T-helper 17 cell (primary cell): Measurements from ENCODE around the gene RSAD2. TPM values are rescaled to one million over a fixed set of nuclear protein-coding genes. Genes with fewer than 3 reads are reported as not detected.

ENCODE experiments used
- ATAC-seq: fragments of 150-1000 bp; cut with Tn5 transposase; 2 replicates; pipeline ENCODE4 v1.10.0; 2021; ENCODE audit warnings: mild to moderate bottlenecking, moderate library complexity
- DNase-seq, 3 donors: peaks; one replicate each; pipeline versions ENCODE4 v3.0.0 to v3.0.0-alpha.2; 2020 to 2021
- H3K9me3 ChIP-seq: one replicate; pipeline ENCODE4 v1.7.0; 2013; ENCODE audit warnings: low read length, mild to moderate bottlenecking; ENCODE audit not compliant: control insufficient read depth, poor library complexity, severe bottlenecking
- H3K27ac Mint-ChIP-seq: one replicate; pipeline ENCODE4 v1.8.0; 2022; ENCODE audit warnings: mild to moderate bottlenecking, moderate library complexity, mixed read lengths
- H3K27me3 Mint-ChIP-seq: one replicate; pipeline ENCODE4 v1.8.0; 2022; ENCODE audit warnings: mixed read lengths
- H3K36me3 Mint-ChIP-seq: one replicate; pipeline ENCODE4 v1.8.0; 2022; ENCODE audit warnings: low read depth, mixed read lengths
- H3K4me1 Mint-ChIP-seq: one replicate; pipeline ENCODE4 v1.8.0; 2022; ENCODE audit warnings: mild to moderate bottlenecking, mixed read lengths
- H3K4me3 Mint-ChIP-seq: one replicate; pipeline ENCODE4 v1.8.0; 2022; ENCODE audit warnings: mild to moderate bottlenecking, moderate library complexity, mixed read lengths
- total RNA-seq, 4 donors: library from RNA in 2 of 4; stranded (reverse) in 2 of 4; gene quantifications; one replicate each; pipeline ENCODE4 v1.2.3 and lab custom pipeline; 2022 to 2026

Gene RSAD2
- total RNA-seq (1 to 10 TPM; 4.1 to 4.7 TPM), total RNA-seq (lab: John Stamatoyannopoulos, UW) (3.9 to 16.7 reads per million in 2 donors)

GRCh38 chr2:6877402-6878304 lies at the start of gene RSAD2:
Gene RSAD2, plus strand, starts transcription at chr2:6877777. Its CDS starts 24 bp downstream, at chr2:6877801.
- peak within 1 kb of the TSS; percentile 91 for H3K4me3 Mint-ChIP-seq
- H3K27ac Mint-ChIP-seq = peak within 1 kb of the TSS; percentile 92
- no peaks in the 10 kb centered on the region for H3K27me3 Mint-ChIP-seq
- H3K9me3 ChIP-seq = no peaks in the 10 kb centered on the region
- DNase-seq (no peak), ATAC-seq (peak; percentile 84)
- H3K36me3 Mint-ChIP-seq = peaks cover 8% of the 10 kb centered on the region
- H3K4me1 Mint-ChIP-seq = peaks cover 43% of the 10 kb centered on the region

GRCh38 chr2:6828299-6828584 lies 49.3 kb upstream of the RSAD2 start:
- no peak for ATAC-seq
- Mint-ChIP-seq H3K27me3 (no peaks in the 10 kb centered on the region), H3K27ac (no peak overlapping the region), H3K36me3 (no peaks in the 10 kb centered on the region), H3K4me3 (no peak overlapping the region), H3K4me1 (peaks cover 6% of the 10 kb centered on the region)
- no peaks in the 10 kb centered on the region for H3K9me3 ChIP-seq
- DNase-seq = no peak

- Mint-ChIP-seq H3K4me3 (no peak overlapping the region), H3K4me1 (peaks cover 3% of the 10 kb centered on the region), H3K27ac (no peak overlapping the region), H3K27me3 (no peaks in the 10 kb centered on the region), H3K36me3 (no peaks in the 10 kb centered on the region)
- no peak for DNase-seq
- H3K9me3 ChIP-seq = no peaks in the 10 kb centered on the region
- no peak for ATAC-seq
Measured at GRCh38 chr2:6831229-6831628, 46.3 kb upstream of the RSAD2 start.

- ATAC-seq (no peak), DNase-seq (no peak)
- Mint-ChIP-seq H3K4me3 (peak overlapping the region; percentile 0), H3K27ac (peak overlapping the region; percentile 1), H3K36me3 (no peaks in the 10 kb centered on the region), H3K27me3 (no peaks in the 10 kb centered on the region), H3K4me1 (no peaks in the 10 kb centered on the region)
- H3K9me3 ChIP-seq = no peaks in the 10 kb centered on the region
Measured at GRCh38 chr2:6832596-6833299, 44.8 kb upstream of the RSAD2 start.

GRCh38 chr2:6833300-6833604 lies 44.3 kb upstream of the RSAD2 start:
- ATAC-seq = no peak
- Mint-ChIP-seq H3K36me3 (no peaks in the 10 kb centered on the region), H3K27ac (peak overlapping the region; percentile 1), H3K27me3 (no peaks in the 10 kb centered on the region), H3K4me1 (no peaks in the 10 kb centered on the region), H3K4me3 (peak overlapping the region; percentile 0)
- no peak for DNase-seq
- no peaks in the 10 kb centered on the region for H3K9me3 ChIP-seq

GRCh38 chr2:6834163-6834562 lies 43.4 kb upstream of the RSAD2 start:
- H3K4me1 Mint-ChIP-seq = no peaks in the 10 kb centered on the region
- no peak overlapping the region for H3K27ac Mint-ChIP-seq
- no peak for DNase-seq
- H3K27me3 Mint-ChIP-seq = no peaks in the 10 kb centered on the region
- ATAC-seq = no peak
- H3K4me3 Mint-ChIP-seq = no peak overlapping the region
- no peaks in the 10 kb centered on the region for H3K36me3 Mint-ChIP-seq
- no peaks in the 10 kb centered on the region for H3K9me3 ChIP-seq

GRCh38 chr2:6835467-6835866 lies 42.1 kb upstream of the RSAD2 start:
- ATAC-seq (no peak), DNase-seq (no peak)
- Mint-ChIP-seq H3K27ac (no peak overlapping the region), H3K36me3 (no peaks in the 10 kb centered on the region), H3K4me3 (no peak overlapping the region), H3K27me3 (no peaks in the 10 kb centered on the region), H3K4me1 (no peaks in the 10 kb centered on the region)
- peaks cover 3% of the 10 kb centered on the region for H3K9me3 ChIP-seq

- DNase-seq = no peak
- no peak for ATAC-seq
- H3K4me3 Mint-ChIP-seq = no peak overlapping the region
- no peaks in the 10 kb centered on the region for H3K36me3 Mint-ChIP-seq
- H3K27me3 Mint-ChIP-seq = no peaks in the 10 kb centered on the region
- H3K9me3 ChIP-seq = peaks cover 19% of the 10 kb centered on the region
- H3K27ac Mint-ChIP-seq = no peak overlapping the region
- H3K4me1 Mint-ChIP-seq = no peaks in the 10 kb centered on the region
Measured at GRCh38 chr2:6838673-6839319, 38.8 kb upstream of the RSAD2 start.

GRCh38 chr2:6841537-6842287 lies 35.9 kb upstream of the RSAD2 start:
- DNase-seq (no peak), ATAC-seq (no peak)
- H3K9me3 ChIP-seq = peaks cover 37% of the 10 kb centered on the region
- Mint-ChIP-seq H3K4me1 (no peaks in the 10 kb centered on the region), H3K27me3 (no peaks in the 10 kb centered on the region), H3K36me3 (peaks cover 2% of the 10 kb centered on the region), H3K27ac (no peak overlapping the region), H3K4me3 (no peak overlapping the region)

- DNase-seq = no peak
- ATAC-seq = no peak
- Mint-ChIP-seq H3K36me3 (peaks cover 6% of the 10 kb centered on the region), H3K27ac (no peak overlapping the region), H3K27me3 (no peaks in the 10 kb centered on the region), H3K4me1 (no peaks in the 10 kb centered on the region), H3K4me3 (no peak overlapping the region)
- H3K9me3 ChIP-seq = peaks cover 36% of the 10 kb centered on the region
Measured at GRCh38 chr2:6845312-6845711, 32.3 kb upstream of the RSAD2 start.

- no peak overlapping the region for H3K27ac Mint-ChIP-seq
- no peak for ATAC-seq
- H3K4me3 Mint-ChIP-seq = no peak overlapping the region
- DNase-seq = no peak
- peaks cover 33% of the 10 kb centered on the region for H3K9me3 ChIP-seq
- H3K4me1 Mint-ChIP-seq = no peaks in the 10 kb centered on the region
- peaks cover 6% of the 10 kb centered on the region for H3K36me3 Mint-ChIP-seq
- H3K27me3 Mint-ChIP-seq = no peaks in the 10 kb centered on the region
Measured at GRCh38 chr2:6845903-6846302, 31.7 kb upstream of the RSAD2 start.

GRCh38 chr2:6846540-6846939 lies 31.0 kb upstream of the RSAD2 start:
- H3K27me3 Mint-ChIP-seq = no peaks in the 10 kb centered on the region
- no peak overlapping the region for H3K4me3 Mint-ChIP-seq
- H3K9me3 ChIP-seq = peaks cover 33% of the 10 kb centered on the region
- no peaks in the 10 kb centered on the region for H3K4me1 Mint-ChIP-seq
- ATAC-seq (no peak), DNase-seq (no peak)
- H3K27ac Mint-ChIP-seq = no peak overlapping the region
- peaks cover 6% of the 10 kb centered on the region for H3K36me3 Mint-ChIP-seq
